Kidney glomerular epithelial cell (primary cell): ENCODE measurements around the gene GSE1.

Experiments used
- DNase-seq: peaks from one replicate; lab custom pipeline; 2025; lab: John Stamatoyannopoulos, UW

The GSE1 gene

GRCh38 chr16:85645021-85645589 lies 32.0 kb downstream of the GSE1 start:
- DNase-seq: no peak

- DNase-seq: no peak
Measured at GRCh38 chr16:85646358-85646907, 33.3 kb downstream of the GSE1 start.

GRCh38 chr16:85646976-85647375 lies 33.9 kb downstream of the GSE1 start:
- no peak for DNase-seq

- DNase-seq: no peak
Measured at GRCh38 chr16:85648070-85648714, 35.1 kb downstream of the GSE1 start.

- no peak for DNase-seq
Measured at GRCh38 chr16:85648805-85649204, 35.7 kb downstream of the GSE1 start.

GRCh38 chr16:85649411-85650134 lies 36.5 kb downstream of the GSE1 start:
- no peak for DNase-seq

- no peak for DNase-seq
Measured at GRCh38 chr16:85650135-85650843, 37.2 kb downstream of the GSE1 start.

GRCh38 chr16:85650844-85651628 lies 37.9 kb downstream of the GSE1 start:
- DNase-seq: no peak

- DNase-seq: no peak
Measured at GRCh38 chr16:85651629-85652430, 38.7 kb downstream of the GSE1 start.

GRCh38 chr16:85652431-85653221 lies 39.5 kb downstream of the GSE1 start:
- DNase-seq: peak; percentile 36

GRCh38 chr16:85653290-85653891 lies 40.3 kb downstream of the GSE1 start:
- no peak for DNase-seq

- DNase-seq: no peak
Measured at GRCh38 chr16:85654251-85655095, 41.4 kb downstream of the GSE1 start.

GRCh38 chr16:85655216-85656129 lies 42.4 kb downstream of the GSE1 start:
- no peak for DNase-seq

GRCh38 chr16:85656351-85657266 lies 43.5 kb downstream of the GSE1 start:
- DNase-seq: no peak

- no peak for DNase-seq
Measured at GRCh38 chr16:85657267-85657650, 44.1 kb downstream of the GSE1 start.

- no peak for DNase-seq
Measured at GRCh38 chr16:85657996-85658395, 44.9 kb downstream of the GSE1 start.
